Breast epithelium (tissue), 3 donors: ENCODE data around the gene ZNF793.

Experiments
- POLR2AphosphoS5 ChIP-seq, 3 donors: sonication (generic); formaldehyde crosslinking; IDR thresholded peaks; one replicate each; pipeline ENCODE4 v1.6.1; 2017; ENCODE audit warnings: antibody characterized with exemption in 3 of 3
- TF ChIP-seq, protein P1 (sequence below), 3 donors: fragments of 450-650 bp; IDR thresholded peaks; one replicate each; pipeline ENCODE4 v1.5.1; 2016 to 2017; ENCODE audit warnings: antibody characterized with exemption in 3 of 3, mild to moderate bottlenecking in 3 of 3, moderate library complexity in 3 of 3

DNA sequence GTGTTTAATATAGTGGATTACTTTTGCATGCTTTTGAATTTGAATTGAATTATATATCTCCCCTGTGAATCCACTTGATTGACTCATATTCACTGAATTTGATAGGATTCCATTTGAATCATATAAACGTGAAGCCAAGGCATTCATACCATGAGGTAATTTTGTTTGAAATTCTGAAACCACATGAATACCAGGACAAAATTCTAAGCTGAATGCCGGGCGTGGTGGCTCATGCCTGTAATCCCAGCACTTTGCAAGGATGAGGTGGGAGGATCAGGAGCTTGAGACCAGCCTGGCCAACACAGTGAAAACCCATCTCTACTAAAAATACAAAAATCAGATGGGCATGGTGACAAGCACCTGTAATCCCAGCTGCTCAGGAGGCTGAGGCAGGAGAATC lies 4.4 kb downstream of the ZNF793 start:
- TF ChIP-seq, protein P1, sequence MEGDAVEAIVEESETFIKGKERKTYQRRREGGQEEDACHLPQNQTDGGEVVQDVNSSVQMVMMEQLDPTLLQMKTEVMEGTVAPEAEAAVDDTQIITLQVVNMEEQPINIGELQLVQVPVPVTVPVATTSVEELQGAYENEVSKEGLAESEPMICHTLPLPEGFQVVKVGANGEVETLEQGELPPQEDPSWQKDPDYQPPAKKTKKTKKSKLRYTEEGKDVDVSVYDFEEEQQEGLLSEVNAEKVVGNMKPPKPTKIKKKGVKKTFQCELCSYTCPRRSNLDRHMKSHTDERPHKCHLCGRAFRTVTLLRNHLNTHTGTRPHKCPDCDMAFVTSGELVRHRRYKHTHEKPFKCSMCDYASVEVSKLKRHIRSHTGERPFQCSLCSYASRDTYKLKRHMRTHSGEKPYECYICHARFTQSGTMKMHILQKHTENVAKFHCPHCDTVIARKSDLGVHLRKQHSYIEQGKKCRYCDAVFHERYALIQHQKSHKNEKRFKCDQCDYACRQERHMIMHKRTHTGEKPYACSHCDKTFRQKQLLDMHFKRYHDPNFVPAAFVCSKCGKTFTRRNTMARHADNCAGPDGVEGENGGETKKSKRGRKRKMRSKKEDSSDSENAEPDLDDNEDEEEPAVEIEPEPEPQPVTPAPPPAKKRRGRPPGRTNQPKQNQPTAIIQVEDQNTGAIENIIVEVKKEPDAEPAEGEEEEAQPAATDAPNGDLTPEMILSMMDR (IDR thresholded peaks at IDR 0.05), result no peak
- no peak for TF ChIP-seq POLR2AphosphoS5 (IDR thresholded peaks at IDR 0.05)
